ENCODE measurements around the gene PARP14.

Gene PARP14

DNA sequence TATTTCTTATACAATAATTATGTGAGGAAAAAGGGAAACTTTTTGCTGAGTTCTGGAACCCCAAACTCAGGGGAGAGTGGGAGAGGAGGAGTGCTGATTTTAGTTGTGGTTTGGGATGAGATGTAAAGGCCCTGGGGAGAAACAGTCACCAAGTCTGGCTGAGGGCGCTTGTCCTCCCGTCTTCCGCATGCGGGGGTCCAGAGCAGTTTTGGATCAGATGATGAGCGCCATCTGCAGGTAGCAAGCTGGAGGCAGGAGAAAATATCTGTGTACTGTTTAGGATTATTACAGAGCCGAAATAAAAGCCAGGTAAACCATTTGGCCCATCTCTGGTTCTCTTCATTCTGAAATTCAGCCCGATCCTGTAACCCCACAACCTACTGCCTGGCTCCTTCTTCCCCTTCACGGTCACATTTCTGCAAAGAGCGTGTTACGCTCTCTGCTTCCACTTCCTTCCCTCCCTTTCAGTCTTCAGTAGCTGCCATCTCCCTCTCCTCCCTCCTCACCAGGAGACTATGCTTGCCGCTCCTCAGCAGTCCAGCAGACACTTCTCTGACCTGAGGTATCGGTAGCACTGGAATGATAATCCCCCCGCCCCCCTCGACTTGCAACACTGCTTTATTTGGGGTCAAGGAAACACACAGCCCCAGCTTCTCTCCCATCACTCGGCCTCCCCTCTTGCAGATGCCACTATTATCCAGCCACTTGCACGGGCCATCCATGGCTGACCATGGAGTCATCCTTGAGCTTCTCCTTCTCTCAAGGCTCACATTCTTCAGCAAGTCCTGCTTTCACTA is 1.4 kb upstream of the PARP14 start (continued):
- TF ChIP-seq, protein P1, sequence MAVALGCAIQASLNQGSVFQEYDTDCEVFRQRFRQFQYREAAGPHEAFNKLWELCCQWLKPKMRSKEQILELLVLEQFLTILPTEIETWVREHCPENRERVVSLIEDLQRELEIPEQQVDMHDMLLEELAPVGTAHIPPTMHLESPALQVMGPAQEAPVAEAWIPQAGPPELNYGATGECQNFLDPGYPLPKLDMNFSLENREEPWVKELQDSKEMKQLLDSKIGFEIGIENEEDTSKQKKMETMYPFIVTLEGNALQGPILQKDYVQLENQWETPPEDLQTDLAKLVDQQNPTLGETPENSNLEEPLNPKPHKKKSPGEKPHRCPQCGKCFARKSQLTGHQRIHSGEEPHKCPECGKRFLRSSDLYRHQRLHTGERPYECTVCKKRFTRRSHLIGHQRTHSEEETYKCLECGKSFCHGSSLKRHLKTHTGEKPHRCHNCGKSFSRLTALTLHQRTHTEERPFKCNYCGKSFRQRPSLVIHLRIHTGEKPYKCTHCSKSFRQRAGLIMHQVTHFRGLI (tag by site-specific recombination; IDR thresholded peaks at IDR 0.05): no peak

DNA sequence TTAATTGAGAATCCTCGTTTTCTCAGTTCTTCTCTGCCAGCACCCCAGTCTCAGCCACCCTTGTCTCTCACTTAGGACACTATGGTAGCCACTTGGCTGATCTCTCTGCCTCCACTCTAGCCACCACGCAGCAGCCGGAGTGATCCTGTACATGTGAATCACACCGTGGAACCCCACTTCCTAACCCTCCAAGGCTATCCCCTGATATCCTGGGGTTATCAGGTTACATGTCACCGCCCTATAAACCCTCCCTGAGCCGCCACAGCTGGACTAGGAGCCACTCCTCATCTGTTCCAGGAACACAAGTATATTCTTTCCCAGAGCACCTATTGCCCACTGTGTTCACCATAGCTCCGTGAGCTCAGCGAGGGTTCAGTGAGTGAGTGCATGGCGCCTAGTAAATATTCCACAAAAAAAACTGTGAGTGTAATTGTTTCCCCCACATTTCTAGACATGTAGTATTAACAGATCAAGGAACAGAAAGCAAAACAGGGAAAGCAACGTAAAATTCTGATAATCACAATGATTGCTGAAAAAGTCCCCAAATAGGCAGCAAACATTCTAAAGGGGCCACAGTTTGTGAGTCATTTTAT is 661 bp upstream of the PARP14 start:
- TF ChIP-seq ZBTB20 (tag by site-specific recombination; IDR thresholded peaks at IDR 0.05): peak; percentile 13; the same call in 1 of the 2 replicates
- TF ChIP-seq, protein P2, sequence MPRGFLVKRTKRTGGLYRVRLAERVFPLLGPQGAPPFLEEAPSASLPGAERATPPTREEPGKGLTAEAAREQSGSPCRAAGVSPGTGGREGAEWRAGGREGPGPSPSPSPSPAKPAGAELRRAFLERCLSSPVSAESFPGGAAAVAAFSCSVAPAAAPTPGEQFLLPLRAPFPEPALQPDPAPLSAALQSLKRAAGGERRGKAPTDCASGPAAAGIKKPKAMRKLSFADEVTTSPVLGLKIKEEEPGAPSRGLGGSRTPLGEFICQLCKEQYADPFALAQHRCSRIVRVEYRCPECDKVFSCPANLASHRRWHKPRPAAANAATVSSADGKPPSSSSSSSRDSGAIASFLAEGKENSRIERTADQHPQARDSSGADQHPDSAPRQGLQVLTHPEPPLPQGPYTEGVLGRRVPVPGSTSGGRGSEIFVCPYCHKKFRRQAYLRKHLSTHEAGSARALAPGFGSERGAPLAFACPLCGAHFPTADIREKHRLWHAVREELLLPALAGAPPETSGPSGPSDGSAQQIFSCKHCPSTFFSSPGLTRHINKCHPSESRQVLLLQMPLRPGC (tag by site-specific recombination; IDR thresholded peaks at IDR 0.05): no peak
- TF ChIP-seq ZNF214 (tag by site-specific recombination; IDR thresholded peaks at IDR 0.05; ENCODE audit: borderline replicate concordance): no peak
- TF ChIP-seq, protein P3, sequence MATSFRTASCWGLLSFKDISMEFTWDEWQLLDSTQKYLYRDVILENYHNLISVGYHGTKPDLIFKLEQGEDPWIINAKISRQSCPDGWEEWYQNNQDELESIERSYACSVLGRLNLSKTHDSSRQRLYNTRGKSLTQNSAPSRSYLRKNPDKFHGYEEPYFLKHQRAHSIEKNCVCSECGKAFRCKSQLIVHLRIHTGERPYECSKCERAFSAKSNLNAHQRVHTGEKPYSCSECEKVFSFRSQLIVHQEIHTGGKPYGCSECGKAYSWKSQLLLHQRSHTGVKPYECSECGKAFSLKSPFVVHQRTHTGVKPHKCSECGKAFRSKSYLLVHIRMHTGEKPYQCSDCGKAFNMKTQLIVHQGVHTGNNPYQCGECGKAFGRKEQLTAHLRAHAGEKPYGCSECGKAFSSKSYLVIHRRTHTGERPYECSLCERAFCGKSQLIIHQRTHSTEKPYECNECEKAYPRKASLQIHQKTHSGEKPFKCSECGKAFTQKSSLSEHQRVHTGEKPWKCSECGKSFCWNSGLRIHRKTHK (tag by site-specific recombination; IDR thresholded peaks at IDR 0.05): no peak
- TF ChIP-seq ZNF335 (tag by site-specific recombination; conservative IDR thresholded peaks at IDR 0.05): peak; percentile 81; the same call in 1 of the 2 replicates
- TF ChIP-seq ZNF138 (tag by site-specific recombination; IDR thresholded peaks at IDR 0.05; ENCODE audit: borderline replicate concordance): no peak
- TF ChIP-seq, protein P4, sequence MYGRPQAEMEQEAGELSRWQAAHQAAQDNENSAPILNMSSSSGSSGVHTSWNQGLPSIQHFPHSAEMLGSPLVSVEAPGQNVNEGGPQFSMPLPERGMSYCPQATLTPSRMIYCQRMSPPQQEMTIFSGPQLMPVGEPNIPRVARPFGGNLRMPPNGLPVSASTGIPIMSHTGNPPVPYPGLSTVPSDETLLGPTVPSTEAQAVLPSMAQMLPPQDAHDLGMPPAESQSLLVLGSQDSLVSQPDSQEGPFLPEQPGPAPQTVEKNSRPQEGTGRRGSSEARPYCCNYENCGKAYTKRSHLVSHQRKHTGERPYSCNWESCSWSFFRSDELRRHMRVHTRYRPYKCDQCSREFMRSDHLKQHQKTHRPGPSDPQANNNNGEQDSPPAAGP (tag by site-specific recombination; IDR thresholded peaks at IDR 0.05): 0 out of 2 replicates have a peak, but pooled peaks have one; percentile 16
- TF ChIP-seq ZBTB17 (tag by site-specific recombination; IDR thresholded peaks at IDR 0.05): peak; percentile 51; the same call in 1 of the 2 replicates
- TF ChIP-seq, protein P5, sequence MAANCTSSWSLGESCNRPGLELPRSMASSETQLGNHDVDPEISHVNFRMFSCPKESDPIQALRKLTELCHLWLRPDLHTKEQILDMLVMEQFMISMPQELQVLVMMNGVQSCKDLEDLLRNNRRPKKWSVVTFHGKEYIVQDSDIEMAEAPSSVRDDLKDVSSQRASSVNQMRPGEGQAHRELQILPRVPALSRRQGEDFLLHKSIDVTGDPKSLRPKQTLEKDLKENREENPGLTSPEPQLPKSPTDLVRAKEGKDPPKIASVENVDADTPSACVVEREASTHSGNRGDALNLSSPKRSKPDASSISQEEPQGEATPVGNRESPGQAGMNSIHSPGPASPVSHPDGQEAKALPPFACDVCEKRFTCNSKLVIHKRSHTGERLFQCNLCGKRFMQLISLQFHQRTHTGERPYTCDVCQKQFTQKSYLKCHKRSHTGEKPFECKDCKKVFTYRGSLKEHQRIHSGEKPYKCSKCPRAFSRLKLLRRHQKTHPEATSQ (tag by site-specific recombination; IDR thresholded peaks at IDR 0.05): no peak
- CTCF ChIA-PET: interaction anchor here (0.6 to 3.0 kb wide), 19 partner anchors 8 to 893 kb away, joined by 3 to 28 read pairs (median 4); no protein-coding TSS in a partner anchor
- Histone ChIP-seq H3K27ac (ENCODE audit: extremely low read depth, low read depth, low read length) (0 out of 2 replicates have a peak overlapping the region, but pooled peaks have one; percentile 68), H3K9me3 (ENCODE audit: control insufficient read depth, insufficient read depth, low read depth, low read length) (no peaks in the 10 kb centered on the region), H3K4me1 (ENCODE audit: control insufficient read depth, insufficient read depth, low read length) (no peaks in the 10 kb centered on the region), H3K4me3 (ENCODE audit: low read depth, low read length) (peak overlapping the region; percentile 82), H3K36me3 (ENCODE audit: control insufficient read depth in 2 of 2, insufficient read depth in 1 of 2, low read length in 2 of 2) (no peaks in the 10 kb centered on the region)
- POLR2A ChIA-PET: interaction anchor here (1.5 to 1.8 kb wide), 2 partner anchors 116 to 296 kb away, joined by 5 to 6 read pairs; partner anchors contain the start of genes DTX3L, FAM162A and PARP9

DNA sequence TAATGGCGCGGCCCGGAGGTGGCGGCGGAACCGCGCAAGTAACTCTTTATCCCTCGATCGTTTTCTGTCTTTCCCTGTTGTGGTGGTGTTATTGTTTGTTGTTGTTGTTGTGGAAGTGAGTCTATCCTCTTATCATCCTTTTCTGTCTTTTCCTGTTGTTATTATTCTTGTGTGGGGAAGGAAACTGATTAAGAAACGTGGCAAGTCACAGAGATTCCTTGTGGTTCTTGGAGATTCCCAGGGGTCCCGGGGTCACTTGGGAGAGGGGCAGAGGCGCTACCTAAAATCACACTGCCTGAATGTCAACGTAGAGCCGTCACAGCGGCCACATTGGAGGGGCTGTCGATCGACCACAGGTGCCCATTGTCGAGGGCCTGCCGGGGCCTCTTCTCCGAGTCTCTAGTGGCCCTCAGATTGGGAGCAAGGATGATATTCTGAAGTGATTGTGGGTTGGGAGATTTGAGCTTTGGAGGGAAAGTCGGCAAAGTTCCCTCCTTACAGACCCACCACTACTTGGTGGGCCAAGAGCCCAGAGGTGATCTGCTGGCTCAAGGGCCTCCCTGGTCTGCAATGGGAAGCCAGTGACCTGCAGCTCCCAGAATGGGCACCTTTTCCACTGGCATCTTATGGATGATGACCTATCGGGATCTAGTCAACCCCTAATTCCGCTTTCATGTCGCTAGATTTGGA is 790 bp downstream of the PARP14 start:
- Histone ChIP-seq H3K36me3 (ENCODE audit: control insufficient read depth in 2 of 2, insufficient read depth in 1 of 2, low read length in 2 of 2) (no peaks in the 10 kb centered on the region; a peak in 1 of 3 replicates), H3K4me1 (ENCODE audit: control insufficient read depth, insufficient read depth, low read length) (no peaks in the 10 kb centered on the region), H3K4me3 (ENCODE audit: low read depth, low read length) (peak overlapping the region; percentile 82), H3K27ac (ENCODE audit: extremely low read depth, low read depth, low read length) (no peak overlapping the region; the same call in 1 of the 2 replicates), H3K9me3 (ENCODE audit: control insufficient read depth, insufficient read depth, low read depth, low read length) (no peaks in the 10 kb centered on the region)
- ChIA-PET CTCF (no interaction called here), POLR2A (no interaction called here)
- TF ChIP-seq, protein P6, sequence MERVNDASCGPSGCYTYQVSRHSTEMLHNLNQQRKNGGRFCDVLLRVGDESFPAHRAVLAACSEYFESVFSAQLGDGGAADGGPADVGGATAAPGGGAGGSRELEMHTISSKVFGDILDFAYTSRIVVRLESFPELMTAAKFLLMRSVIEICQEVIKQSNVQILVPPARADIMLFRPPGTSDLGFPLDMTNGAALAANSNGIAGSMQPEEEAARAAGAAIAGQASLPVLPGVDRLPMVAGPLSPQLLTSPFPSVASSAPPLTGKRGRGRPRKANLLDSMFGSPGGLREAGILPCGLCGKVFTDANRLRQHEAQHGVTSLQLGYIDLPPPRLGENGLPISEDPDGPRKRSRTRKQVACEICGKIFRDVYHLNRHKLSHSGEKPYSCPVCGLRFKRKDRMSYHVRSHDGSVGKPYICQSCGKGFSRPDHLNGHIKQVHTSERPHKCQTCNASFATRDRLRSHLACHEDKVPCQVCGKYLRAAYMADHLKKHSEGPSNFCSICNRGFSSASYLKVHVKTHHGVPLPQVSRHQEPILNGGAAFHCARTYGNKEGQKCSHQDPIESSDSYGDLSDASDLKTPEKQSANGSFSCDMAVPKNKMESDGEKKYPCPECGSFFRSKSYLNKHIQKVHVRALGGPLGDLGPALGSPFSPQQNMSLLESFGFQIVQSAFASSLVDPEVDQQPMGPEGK (tag by site-specific recombination; IDR thresholded peaks at IDR 0.05): peak; percentile 5; the same call in 1 of the 2 replicates
- TF ChIP-seq ZNF585B (tag by site-specific recombination; IDR thresholded peaks at IDR 0.05): no peak
- 0 out of 2 replicates have a peak, but pooled peaks have one; percentile 12 for TF ChIP-seq ZFHX2 (tag by site-specific recombination; conservative IDR thresholded peaks at IDR 0.05)
- 0 out of 2 replicates have a peak, but pooled peaks have one; percentile 47 for TF ChIP-seq KLF16 (tag by site-specific recombination; IDR thresholded peaks at IDR 0.05)
- no peak for TF ChIP-seq ZNF670 (tag by site-specific recombination; IDR thresholded peaks at IDR 0.05; ENCODE audit: low read depth)
- TF ChIP-seq SP3 (tag by site-specific recombination; IDR thresholded peaks at IDR 0.05): no peak
- TF ChIP-seq BCL11A (tag by site-specific recombination; IDR thresholded peaks at IDR 0.05; ENCODE audit: low read depth): no peak
- TF ChIP-seq KLF7 (tag by site-specific recombination; IDR thresholded peaks at IDR 0.05; ENCODE audit: borderline replicate concordance): no peak
- TF ChIP-seq ZNF473 (tag by site-specific recombination; IDR thresholded peaks at IDR 0.05): no peak
- no peak for TF ChIP-seq ZNF121 (tag by site-specific recombination; IDR thresholded peaks at IDR 0.05)
